Measurements from ENCODE around the gene LGALS1. TPM values are rescaled to one million over a fixed set of nuclear protein-coding genes. Genes with fewer than 3 reads are reported as not detected.

LGALS1 gene
- total RNA-seq: 100 to 1,000 TPM in 1 of 2 donors, 10 to 100 TPM in 1; 83.3 to 222 TPM

- intact Hi-C loops (cut with DNase I): no loop called here
- peak; percentile 95 for DNase-seq
- Histone ChIP-seq H3K9ac (ENCODE audit: low read depth in 2 of 2, low read length in 2 of 2) (peak within 1 kb of the TSS; percentile 87 to 91), H3K9me3 (no peaks in the 10 kb centered on the region), H3K36me3 (no peaks in the 10 kb centered on the region), H3K27me3 (no peaks in the 10 kb centered on the region), H3K27ac (peak within 1 kb of the TSS; percentile 96), H3K4me3 (peak within 1 kb of the TSS; percentile 41), H3K4me1 (peaks cover 31% of the 10 kb centered on the region)
- no peak for TF ChIP-seq CTCF (IDR thresholded peaks at IDR 0.05)
Measured at GRCh38 chr22:37674951-37675929, at the start of gene LGALS1. Gene LGALS1 (plus strand): TSS chr22:37675636. CDS start chr22:37675703, 67 bp downstream.

GRCh38 chr22:37625737-37626136 is 49.7 kb upstream of the LGALS1 start:
- no peaks in the 10 kb centered on the region for H3K27me3 ChIP-seq
- intact Hi-C loops (cut with DNase I): no loop called here
- peaks cover 30% of the 10 kb centered on the region for H3K4me1 ChIP-seq
- peak overlapping the region; percentile 14 to 53 for H3K9ac ChIP-seq (ENCODE audit: low read depth in 2 of 2, low read length in 2 of 2)
- H3K27ac ChIP-seq: peak overlapping the region; percentile 70
- no peak overlapping the region for H3K4me3 ChIP-seq
- no peak for TF ChIP-seq CTCF (IDR thresholded peaks at IDR 0.05)
- DNase-seq: no peak
- no peaks in the 10 kb centered on the region for H3K36me3 ChIP-seq
- H3K9me3 ChIP-seq: no peaks in the 10 kb centered on the region

- intact Hi-C loops (cut with DNase I): no loop called here
Measured at GRCh38 chr22:37626144-37626543, 49.3 kb upstream of the LGALS1 start.

GRCh38 chr22:37626556-37627075 is 48.8 kb upstream of the LGALS1 start:
- no peak for TF ChIP-seq CTCF (IDR thresholded peaks at IDR 0.05)
- intact Hi-C loops (cut with DNase I): no loop called here
- DNase-seq: no peak
- Histone ChIP-seq H3K9me3 (no peaks in the 10 kb centered on the region), H3K4me3 (no peak overlapping the region), H3K36me3 (no peaks in the 10 kb centered on the region), H3K4me1 (peaks cover 30% of the 10 kb centered on the region), H3K9ac (ENCODE audit: low read depth in 2 of 2, low read length in 2 of 2) (peak overlapping the region in 1 of 2 donors; percentile 68), H3K27me3 (no peaks in the 10 kb centered on the region), H3K27ac (peak overlapping the region; percentile 70)

More at GRCh38 chr22:37626144-37626543, 49.3 kb upstream of the LGALS1 start:
- H3K4me3 ChIP-seq: no peak overlapping the region
- no peak for TF ChIP-seq CTCF (IDR thresholded peaks at IDR 0.05)
- H3K9me3 ChIP-seq: no peaks in the 10 kb centered on the region
- no peaks in the 10 kb centered on the region for H3K36me3 ChIP-seq
- peaks cover 30% of the 10 kb centered on the region for H3K4me1 ChIP-seq
- no peaks in the 10 kb centered on the region for H3K27me3 ChIP-seq
- no peak for DNase-seq
- peak overlapping the region in 1 of 2 donors; percentile 68 for H3K9ac ChIP-seq (ENCODE audit: low read depth in 2 of 2, low read length in 2 of 2)
- peak overlapping the region; percentile 70 for H3K27ac ChIP-seq

- Histone ChIP-seq H3K9ac (ENCODE audit: low read depth in 2 of 2, low read length in 2 of 2) (peak overlapping the region; percentile 45 to 78), H3K4me3 (no peak overlapping the region), H3K4me1 (peaks cover 30% of the 10 kb centered on the region), H3K36me3 (no peaks in the 10 kb centered on the region), H3K9me3 (no peaks in the 10 kb centered on the region), H3K27ac (peak overlapping the region; percentile 70), H3K27me3 (no peaks in the 10 kb centered on the region)
- no peak for DNase-seq
- intact Hi-C loops (cut with DNase I): no loop called here
- no peak for TF ChIP-seq CTCF (IDR thresholded peaks at IDR 0.05)
Measured at GRCh38 chr22:37627121-37627520, 48.3 kb upstream of the LGALS1 start.

Data from colonic mucosa (tissue), 4 donors.